ENCODE results near the gene HABP4.

The HABP4 gene

DNA sequence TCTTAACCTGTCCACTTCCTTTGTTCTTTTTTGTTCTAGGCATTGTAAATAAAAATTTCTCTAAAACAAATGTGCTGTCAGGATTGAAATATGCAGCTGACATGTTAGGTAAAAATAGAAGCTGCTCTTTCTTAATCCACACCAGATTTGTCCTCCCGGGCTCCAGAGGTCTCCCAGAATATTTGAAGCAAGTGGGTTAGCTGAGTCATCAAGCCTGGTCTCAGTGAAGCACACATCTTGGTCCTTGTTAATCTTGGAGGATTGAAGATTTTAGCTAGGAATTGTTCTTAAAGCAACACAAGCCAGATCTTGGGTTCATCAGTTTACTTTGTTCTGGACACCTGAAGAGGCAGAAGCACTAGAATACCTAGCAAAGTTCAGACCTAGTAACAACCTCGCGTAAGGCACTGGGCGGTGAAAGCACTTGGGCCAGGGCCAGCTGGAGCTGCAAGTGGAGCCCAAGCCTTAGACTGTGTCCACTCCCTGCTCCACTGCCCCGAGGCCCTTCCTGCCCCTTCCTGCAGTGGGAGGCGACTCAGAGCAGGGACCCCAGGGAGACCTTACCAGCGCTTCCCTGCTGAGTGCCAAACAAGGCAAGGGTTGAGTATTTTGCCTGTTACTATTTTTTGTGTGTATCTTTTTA, 36.5 kb downstream of the HABP4 start:
- H2AFZ ChIP-seq (ENCODE audit: low read length): no peak overlapping the region
- no peaks in the 10 kb centered on the region for H3K9me3 ChIP-seq (ENCODE audit: low read length)
- H3K27me3 ChIP-seq (ENCODE audit: insufficient read depth, low read length): no peaks in the 10 kb centered on the region
- H3K27ac ChIP-seq (ENCODE audit: low read depth, low read length, poor library complexity, severe bottlenecking): no peak overlapping the region
- H3K4me2 ChIP-seq (ENCODE audit: low read length): no peak overlapping the region
- peaks cover 15% of the 10 kb centered on the region for H3K4me1 ChIP-seq (ENCODE audit: insufficient read depth, low read length, severe bottlenecking)
- TF ChIP-seq, protein P1, sequence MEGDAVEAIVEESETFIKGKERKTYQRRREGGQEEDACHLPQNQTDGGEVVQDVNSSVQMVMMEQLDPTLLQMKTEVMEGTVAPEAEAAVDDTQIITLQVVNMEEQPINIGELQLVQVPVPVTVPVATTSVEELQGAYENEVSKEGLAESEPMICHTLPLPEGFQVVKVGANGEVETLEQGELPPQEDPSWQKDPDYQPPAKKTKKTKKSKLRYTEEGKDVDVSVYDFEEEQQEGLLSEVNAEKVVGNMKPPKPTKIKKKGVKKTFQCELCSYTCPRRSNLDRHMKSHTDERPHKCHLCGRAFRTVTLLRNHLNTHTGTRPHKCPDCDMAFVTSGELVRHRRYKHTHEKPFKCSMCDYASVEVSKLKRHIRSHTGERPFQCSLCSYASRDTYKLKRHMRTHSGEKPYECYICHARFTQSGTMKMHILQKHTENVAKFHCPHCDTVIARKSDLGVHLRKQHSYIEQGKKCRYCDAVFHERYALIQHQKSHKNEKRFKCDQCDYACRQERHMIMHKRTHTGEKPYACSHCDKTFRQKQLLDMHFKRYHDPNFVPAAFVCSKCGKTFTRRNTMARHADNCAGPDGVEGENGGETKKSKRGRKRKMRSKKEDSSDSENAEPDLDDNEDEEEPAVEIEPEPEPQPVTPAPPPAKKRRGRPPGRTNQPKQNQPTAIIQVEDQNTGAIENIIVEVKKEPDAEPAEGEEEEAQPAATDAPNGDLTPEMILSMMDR (IDR thresholded peaks at IDR 0.05; ENCODE audit: low read length): no peak
- no peak for TF ChIP-seq EZH2 (IDR thresholded peaks at IDR 0.05; ENCODE audit: borderline replicate concordance, low read length)
- H3K9me2 ChIP-seq (ENCODE audit: low read depth, low read length): no peaks in the 10 kb centered on the region
- no peaks in the 10 kb centered on the region for H4K20me1 ChIP-seq (ENCODE audit: insufficient read depth, low read length)
- peaks cover 5% of the 10 kb centered on the region; the same call in 1 of the 2 replicates for H3K36me3 ChIP-seq (ENCODE audit: insufficient read depth, low read length)
- H3K79me2 ChIP-seq (ENCODE audit: insufficient read depth, low read length): no peaks in the 10 kb centered on the region
- H3K4me3 ChIP-seq (ENCODE audit: low read depth, low read length, poor library complexity, severe bottlenecking): no peak overlapping the region
- H3K9ac ChIP-seq (ENCODE audit: low read length): no peak overlapping the region
- H3F3A ChIP-seq (ENCODE audit: insufficient read depth, low read length): no peaks in the 10 kb centered on the region

DNA sequence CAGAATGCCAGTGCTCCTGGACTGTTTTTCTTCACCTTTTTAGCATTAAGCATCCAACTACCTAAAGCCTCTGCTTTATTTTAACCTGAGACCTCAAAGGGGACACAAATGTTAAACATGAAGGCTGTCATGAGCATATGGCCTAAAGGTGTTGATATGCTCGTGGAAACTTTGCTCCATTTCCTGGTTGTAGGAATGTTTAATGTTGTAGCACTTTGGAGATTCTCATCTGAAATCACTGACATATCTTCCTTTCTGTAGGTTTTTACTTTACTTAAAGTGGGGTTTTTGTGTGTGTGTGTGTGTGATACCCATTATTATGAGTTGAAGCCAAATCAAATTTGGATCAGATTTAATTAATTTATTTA, 37.0 kb downstream of the HABP4 start:
- H3F3A ChIP-seq (ENCODE audit: insufficient read depth, low read length): no peaks in the 10 kb centered on the region
- H3K9me3 ChIP-seq (ENCODE audit: low read length): no peaks in the 10 kb centered on the region
- no peak overlapping the region for H3K9ac ChIP-seq (ENCODE audit: low read length)
- H4K20me1 ChIP-seq (ENCODE audit: insufficient read depth, low read length): no peaks in the 10 kb centered on the region
- no peak overlapping the region for H3K4me3 ChIP-seq (ENCODE audit: low read depth, low read length, poor library complexity, severe bottlenecking)
- no peak for TF ChIP-seq EZH2 (IDR thresholded peaks at IDR 0.05; ENCODE audit: borderline replicate concordance, low read length)
- TF ChIP-seq, protein P1 (IDR thresholded peaks at IDR 0.05; ENCODE audit: low read length): no peak
- H3K9me2 ChIP-seq (ENCODE audit: low read depth, low read length): no peaks in the 10 kb centered on the region
- no peaks in the 10 kb centered on the region for H3K79me2 ChIP-seq (ENCODE audit: insufficient read depth, low read length)
- H2AFZ ChIP-seq (ENCODE audit: low read length): no peak overlapping the region
- peaks cover 15% of the 10 kb centered on the region for H3K4me1 ChIP-seq (ENCODE audit: insufficient read depth, low read length, severe bottlenecking)
- no peak overlapping the region for H3K27ac ChIP-seq (ENCODE audit: low read depth, low read length, poor library complexity, severe bottlenecking)
- H3K4me2 ChIP-seq (ENCODE audit: low read length): no peak overlapping the region
- H3K27me3 ChIP-seq (ENCODE audit: insufficient read depth, low read length): no peaks in the 10 kb centered on the region
- H3K36me3 ChIP-seq (ENCODE audit: insufficient read depth, low read length): peaks cover 5% of the 10 kb centered on the region; the same call in 1 of the 2 replicates

DNA sequence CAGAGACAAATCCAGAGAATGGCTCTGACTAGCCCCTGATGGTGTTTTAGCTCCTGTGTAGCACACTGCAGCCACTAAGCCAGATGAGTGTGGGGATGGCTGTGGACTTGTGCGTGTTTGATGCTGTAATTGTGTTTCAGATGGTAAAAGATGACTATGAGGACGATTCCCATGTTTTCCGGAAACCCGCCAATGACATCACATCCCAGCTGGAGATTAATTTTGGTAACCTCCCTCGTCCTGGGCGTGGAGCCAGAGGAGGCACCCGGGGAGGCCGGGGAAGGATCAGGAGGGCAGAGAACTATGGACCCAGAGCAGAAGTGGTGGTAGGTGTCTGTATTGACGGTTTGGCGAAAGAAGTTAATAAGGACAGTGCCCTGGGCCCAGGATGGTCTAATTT, 38.0 kb downstream of the HABP4 start:
- Histone ChIP-seq H3F3A (ENCODE audit: insufficient read depth, low read length) (no peaks in the 10 kb centered on the region), H3K9me3 (ENCODE audit: low read length) (no peaks in the 10 kb centered on the region), H4K20me1 (ENCODE audit: insufficient read depth, low read length) (no peaks in the 10 kb centered on the region), H3K9ac (ENCODE audit: low read length) (no peak overlapping the region), H3K4me3 (ENCODE audit: low read depth, low read length, poor library complexity, severe bottlenecking) (no peak overlapping the region), H3K79me2 (ENCODE audit: insufficient read depth, low read length) (no peaks in the 10 kb centered on the region), H2AFZ (ENCODE audit: low read length) (no peak overlapping the region), H3K27ac (ENCODE audit: low read depth, low read length, poor library complexity, severe bottlenecking) (no peak overlapping the region), H3K4me1 (ENCODE audit: insufficient read depth, low read length, severe bottlenecking) (peaks cover 15% of the 10 kb centered on the region), H3K4me2 (ENCODE audit: low read length) (no peak overlapping the region), H3K9me2 (ENCODE audit: low read depth, low read length) (no peaks in the 10 kb centered on the region), H3K36me3 (ENCODE audit: insufficient read depth, low read length) (peaks cover 5% of the 10 kb centered on the region; the same call in 1 of the 2 replicates), H3K27me3 (ENCODE audit: insufficient read depth, low read length) (no peaks in the 10 kb centered on the region)
- TF ChIP-seq, protein P1 (IDR thresholded peaks at IDR 0.05; ENCODE audit: low read length): no peak
- no peak for TF ChIP-seq EZH2 (IDR thresholded peaks at IDR 0.05; ENCODE audit: borderline replicate concordance, low read length)
